GM21360 (cell line): ENCODE results near the gene OR10G8.
"Not testable (repeated sequence)": the region's sequence is repeated elsewhere in the genome, so short reads cannot be mapped to it uniquely, and the experiment has no call there.

Source experiments
- ATAC-seq: cut with Tn5 transposase; IDR thresholded peaks from one replicate; pipeline ENCODE4 v1.9.1; 2021; ENCODE audit warnings: mild to moderate bottlenecking, moderate library complexity; ENCODE audit not compliant: unreplicated experiment

Gene OR10G8

DNA sequence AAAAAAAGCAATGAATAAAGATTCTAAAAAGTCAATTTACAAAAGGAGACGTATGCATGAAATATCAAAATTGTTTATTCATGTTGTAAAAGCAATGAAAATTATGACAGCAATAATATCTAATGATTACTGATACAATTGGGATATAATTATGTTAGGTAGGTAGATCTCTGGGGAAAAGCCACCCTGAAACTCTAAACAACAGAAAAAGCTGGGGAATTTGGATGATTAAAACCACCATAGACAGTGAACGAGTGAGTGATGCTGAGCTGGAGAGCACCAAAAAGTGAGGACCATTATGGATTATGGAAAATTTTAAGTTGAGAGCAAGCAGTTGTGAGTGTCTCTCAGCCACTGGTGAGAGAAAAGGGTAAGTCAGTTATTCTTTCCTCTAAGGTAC, at the start of gene OR10G8:
OR10G8 (plus strand) TSS at position 301 of the 400 bp plus-strand sequence. CDS start 2,825 bp downstream, outside the sequence.
- no peak for ATAC-seq

GRCh38 chr11:123977731-123978347, 48.8 kb upstream of the OR10G8 start, which contains the start of gene OR10S1:
Gene OR10S1, minus strand, starts transcription at chr11:123977781. Its CDS starts 117 bp downstream, at chr11:123977664.
- ATAC-seq: no peak

- no peak for ATAC-seq
Observed at GRCh38 chr11:123979311-123979710, 47.3 kb upstream of the OR10G8 start.

- ATAC-seq: no peak
Observed at GRCh38 chr11:123995119-123995518, 31.5 kb upstream of the OR10G8 start, which contains the start of gene OR10G6. Gene OR10G6, minus strand, starts transcription at chr11:123995161. Its CDS starts 0 bp downstream, at chr11:123995161.

DNA sequence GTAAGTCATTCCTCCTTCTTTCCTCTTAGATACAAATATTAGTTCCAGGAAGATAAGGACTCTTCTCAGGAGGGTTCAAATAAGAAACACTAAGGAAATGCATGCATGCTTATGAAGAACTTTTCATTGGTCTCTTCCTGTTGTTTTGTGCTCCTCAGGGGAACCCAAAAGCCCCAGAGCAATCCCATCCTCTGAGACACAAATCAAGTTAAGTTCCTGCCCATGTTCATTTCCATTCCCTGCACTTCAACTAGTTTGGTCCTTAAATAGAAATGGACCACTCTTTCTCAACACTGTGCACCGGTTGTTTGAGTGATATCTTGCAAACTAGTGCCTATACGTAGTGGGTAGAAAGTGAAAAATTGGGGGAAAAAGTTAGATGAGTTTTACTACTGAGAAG, 13.9 kb upstream of the OR10G8 start, which contains the start of gene OR10G4:
OR10G4 (plus strand) TSS at position 301 of the 400 bp plus-strand sequence. CDS start 2,578 bp downstream, outside the sequence.
- no peak for ATAC-seq

- ATAC-seq: not testable (repeated sequence)
Observed at GRCh38 chr11:124015837-124016236, 10.8 kb upstream of the OR10G8 start.

- no peak for ATAC-seq
Observed at GRCh38 chr11:124036666-124037065, 10.1 kb downstream of the OR10G8 start.

DNA sequence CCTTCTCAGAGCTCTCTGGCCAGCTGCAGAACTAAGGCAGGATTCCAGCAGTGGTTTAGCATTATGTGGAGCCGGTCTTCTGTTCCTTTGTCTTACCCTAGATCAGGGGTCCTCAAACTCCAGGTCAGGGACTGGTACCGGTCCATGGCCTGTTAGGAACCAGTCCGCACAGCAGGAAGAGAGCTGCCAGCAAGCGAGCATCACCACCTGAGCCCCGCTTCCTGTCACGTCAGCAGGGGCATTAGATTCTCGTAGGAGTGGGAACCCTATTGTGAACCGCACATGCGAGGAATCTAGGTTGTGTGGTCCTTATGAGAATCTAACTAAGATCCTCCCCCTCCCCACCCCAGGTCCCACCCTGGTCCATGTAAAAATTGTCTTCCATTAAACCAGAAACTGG, 13.0 kb downstream of the OR10G8 start:
- ATAC-seq: no peak

GRCh38 chr11:124041254-124041653, 14.7 kb downstream of the OR10G8 start, which contains the start of gene OR10G7:
Gene OR10G7, minus strand, starts transcription at chr11:124041325. Its CDS starts 2,324 bp downstream, at chr11:124039001.
- no peak for ATAC-seq

DNA sequence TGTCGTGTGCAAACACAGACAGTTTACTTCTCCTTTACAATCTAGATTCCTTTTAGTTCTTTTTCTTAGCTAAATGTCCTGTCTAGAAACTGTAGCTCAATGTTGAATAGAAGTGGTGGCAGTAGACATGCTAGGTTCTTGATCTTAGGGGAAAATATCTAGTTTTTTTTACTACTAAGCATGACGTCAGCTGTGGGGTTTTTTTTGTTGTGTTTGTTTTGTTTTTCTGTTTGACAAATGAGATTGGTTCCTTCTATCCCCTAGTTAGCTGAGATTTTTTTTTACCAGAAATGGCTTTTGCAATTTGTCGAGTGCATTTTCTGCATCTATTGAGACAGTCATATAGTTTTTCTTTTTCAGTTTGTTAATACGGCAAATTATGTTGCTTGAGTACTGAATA, 16.8 kb downstream of the OR10G8 start:
- ATAC-seq: no peak

- ATAC-seq: no peak
Observed at GRCh38 chr11:124050748-124051147, 24.1 kb downstream of the OR10G8 start.

DNA sequence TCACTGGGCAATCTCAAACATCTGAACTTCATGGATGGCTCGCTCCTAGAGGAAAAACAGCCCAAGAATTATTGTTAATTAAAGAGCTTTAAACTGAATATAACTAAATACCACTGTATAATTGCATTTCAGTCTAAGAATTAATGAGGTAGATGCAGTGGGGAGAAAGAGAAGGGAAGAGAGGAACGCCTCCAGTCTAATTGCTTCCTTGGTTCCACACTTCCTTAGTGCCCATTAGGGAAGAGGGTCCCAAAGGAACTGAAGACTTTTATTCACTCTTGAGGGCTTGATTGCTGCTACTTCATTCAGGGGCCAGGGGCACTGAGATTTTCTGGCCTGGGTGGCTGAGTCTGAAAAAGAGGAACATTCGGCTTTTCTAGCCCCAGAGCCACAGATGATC, 26.4 kb downstream of the OR10G8 start:
- no peak for ATAC-seq

GRCh38 chr11:124068601-124069110, 42.1 kb downstream of the OR10G8 start:
- no peak for ATAC-seq

- ATAC-seq: peak; percentile 77
Observed at GRCh38 chr11:124069429-124070401, 43.1 kb downstream of the OR10G8 start.

DNA sequence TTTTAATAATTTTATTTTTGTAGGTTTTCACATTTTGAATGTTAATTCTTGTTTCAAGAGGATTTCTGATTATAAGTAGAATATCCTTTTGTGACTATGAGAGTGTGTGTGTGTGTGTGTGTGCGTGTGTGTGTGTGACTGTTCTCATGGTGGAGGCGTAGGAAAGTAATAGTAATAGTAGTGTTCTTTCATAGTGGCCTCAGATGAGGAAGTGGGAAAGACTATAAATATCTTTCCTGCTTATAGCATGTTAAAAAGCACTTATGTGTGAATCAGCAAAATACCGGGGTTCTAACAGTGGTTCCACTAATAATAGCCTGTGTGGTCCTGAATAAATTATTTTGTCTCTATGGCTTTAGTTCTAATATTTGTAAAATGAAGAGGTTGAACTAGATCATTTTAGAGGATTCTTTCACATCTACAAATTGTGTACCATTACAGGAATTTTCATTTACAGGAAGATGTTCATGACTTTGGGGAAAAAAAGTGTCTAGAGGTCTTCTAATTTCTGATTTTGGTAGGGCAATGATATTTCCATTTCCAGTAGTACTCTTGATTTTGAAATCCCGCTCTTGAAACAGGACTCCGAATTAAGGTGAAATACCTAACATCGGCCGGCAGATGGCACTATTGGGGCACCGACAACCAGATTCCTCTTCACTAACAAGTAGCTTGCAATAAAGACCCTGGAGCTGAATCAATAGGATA, 44.5 kb downstream of the OR10G8 start:
- peak; percentile 90 for ATAC-seq

DNA sequence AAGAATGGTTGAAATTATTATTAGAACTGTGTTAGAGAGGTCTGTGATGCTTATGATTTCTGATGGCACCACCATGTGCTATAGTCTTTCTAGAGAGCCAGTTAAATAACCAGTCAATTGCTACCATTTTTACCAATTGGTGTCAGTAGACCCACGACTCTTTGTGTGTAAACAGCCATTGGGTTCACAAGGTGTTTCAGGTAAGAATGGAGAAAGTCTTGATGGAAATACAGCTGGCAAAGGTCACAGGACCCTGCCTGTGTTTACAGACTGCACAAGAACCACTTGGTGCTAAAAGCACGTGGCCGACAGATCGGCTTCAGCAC, 45.0 kb downstream of the OR10G8 start:
- no peak for ATAC-seq

DNA sequence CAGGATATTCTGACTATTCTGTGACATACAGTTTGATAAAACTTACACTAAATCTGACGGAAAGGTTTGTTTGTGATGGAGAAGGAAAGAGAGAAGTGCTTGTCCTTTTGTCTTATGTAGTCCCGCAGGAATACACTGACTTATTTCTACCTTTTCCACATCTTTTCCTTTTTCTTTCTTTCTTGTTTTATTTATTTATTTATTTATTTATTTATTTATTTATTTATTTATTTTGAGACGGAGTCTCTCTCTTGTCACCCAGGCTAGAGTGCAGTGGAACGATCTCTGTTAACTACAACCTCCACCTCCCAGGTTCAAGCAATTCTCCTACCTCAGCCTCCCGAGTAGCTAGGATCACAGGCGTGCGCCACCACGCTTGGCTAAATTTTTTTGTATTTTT, 45.5 kb downstream of the OR10G8 start:
- no peak for ATAC-seq

GRCh38 chr11:124074554-124074953, 48.0 kb downstream of the OR10G8 start:
- no peak for ATAC-seq

DNA sequence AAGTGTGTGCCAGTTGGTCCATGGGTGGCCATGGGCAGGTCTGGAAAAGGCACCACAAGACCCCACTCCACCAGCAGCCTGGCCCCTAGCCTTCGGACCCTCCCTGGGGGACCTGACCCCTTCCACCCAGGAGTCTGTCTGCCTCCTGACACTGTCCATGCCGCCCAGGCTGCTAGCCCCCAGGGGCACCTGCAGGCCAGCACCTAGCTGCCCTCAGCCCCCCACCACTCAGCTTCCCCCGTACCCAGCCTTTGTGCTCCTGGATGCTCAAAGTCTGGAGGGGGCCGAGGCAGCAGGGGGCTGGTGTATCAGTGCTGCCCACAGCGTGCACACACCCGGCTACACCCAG, 48.9 kb downstream of the OR10G8 start:
- no peak for ATAC-seq

GRCh38 chr11:124075841-124076651, 49.4 kb downstream of the OR10G8 start:
- peak; percentile 62 for ATAC-seq
